Neuron (in vitro differentiated cells): ENCODE measurements around the gene USP47.

ENCODE experiments used
- H2AFZ ChIP-seq: one replicate; pipeline ENCODE4 v1.6.1; 2013; ENCODE audit warnings: low read depth, mild to moderate bottlenecking, inconsistent platforms, low read length, moderate library complexity
- H3K27me3 ChIP-seq: one replicate; pipeline ENCODE4 v1.6.1; 2013; ENCODE audit warnings: low read length; ENCODE audit not compliant: insufficient read depth
- H3K36me3 ChIP-seq: one replicate; pipeline ENCODE4 v1.6.1; 2013; ENCODE audit warnings: low read length; ENCODE audit not compliant: insufficient read depth
- H3K4me1 ChIP-seq: one replicate; pipeline ENCODE4 v1.6.1; 2013; ENCODE audit warnings: low read length; ENCODE audit not compliant: insufficient read depth
- H3K4me3 ChIP-seq: 2 replicates; pipeline ENCODE4 v1.5.1; 2013; ENCODE audit warnings: mild to moderate bottlenecking, low read length, moderate library complexity
- H3K9me3 ChIP-seq: one replicate; pipeline ENCODE4 v1.6.1; 2013; ENCODE audit warnings: low read length

USP47 gene

DNA sequence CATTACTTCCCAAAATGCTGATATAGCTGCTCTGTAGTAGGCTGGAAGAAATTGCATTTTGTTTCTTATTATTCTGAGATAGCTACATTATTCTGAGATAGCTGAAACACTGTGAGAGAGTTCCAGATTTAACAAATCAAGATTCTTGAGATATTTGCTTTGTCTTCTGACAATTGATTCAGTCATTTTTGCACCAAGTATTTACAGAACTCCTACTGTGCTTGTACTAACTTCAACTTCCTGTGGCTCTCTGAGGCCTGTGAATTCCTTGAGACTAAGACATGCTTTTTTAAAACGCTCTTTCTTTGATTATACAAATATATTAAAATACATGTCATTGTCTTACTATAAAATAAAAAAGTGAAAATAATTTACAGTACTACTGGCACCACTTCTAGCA lies 52.7 kb downstream of the USP47 start:
- no peaks in the 10 kb centered on the region for H3K9me3 ChIP-seq
- H3K4me1 ChIP-seq = no peaks in the 10 kb centered on the region
- peaks cover 52% of the 10 kb centered on the region for H3K36me3 ChIP-seq
- H2AFZ ChIP-seq = no peak overlapping the region
- no peaks in the 10 kb centered on the region for H3K27me3 ChIP-seq
- H3K4me3 ChIP-seq = no peak overlapping the region

DNA sequence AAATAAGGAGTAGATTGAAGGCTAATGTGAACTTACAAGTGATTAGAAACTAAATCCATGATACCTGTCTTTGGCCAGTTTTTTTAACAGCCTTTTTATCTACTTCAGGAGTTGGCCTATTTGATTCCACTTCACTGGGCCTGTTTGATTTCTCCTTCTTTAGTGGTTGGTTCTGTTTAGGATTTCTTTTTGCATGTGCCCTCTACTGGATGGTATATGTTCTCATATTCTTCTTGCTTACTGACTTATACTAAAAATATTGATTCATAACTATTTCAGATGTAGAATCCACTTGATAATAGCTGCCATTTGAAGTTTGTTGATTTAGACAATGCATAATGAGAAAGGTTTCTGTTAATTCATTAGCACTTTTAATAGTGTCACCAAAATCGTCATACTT lies 53.9 kb downstream of the USP47 start:
- H3K4me3 ChIP-seq = no peak overlapping the region
- H3K36me3 ChIP-seq = peaks cover 42% of the 10 kb centered on the region
- H3K27me3 ChIP-seq = no peaks in the 10 kb centered on the region
- H3K4me1 ChIP-seq = no peaks in the 10 kb centered on the region
- H2AFZ ChIP-seq = no peak overlapping the region
- no peaks in the 10 kb centered on the region for H3K9me3 ChIP-seq

DNA sequence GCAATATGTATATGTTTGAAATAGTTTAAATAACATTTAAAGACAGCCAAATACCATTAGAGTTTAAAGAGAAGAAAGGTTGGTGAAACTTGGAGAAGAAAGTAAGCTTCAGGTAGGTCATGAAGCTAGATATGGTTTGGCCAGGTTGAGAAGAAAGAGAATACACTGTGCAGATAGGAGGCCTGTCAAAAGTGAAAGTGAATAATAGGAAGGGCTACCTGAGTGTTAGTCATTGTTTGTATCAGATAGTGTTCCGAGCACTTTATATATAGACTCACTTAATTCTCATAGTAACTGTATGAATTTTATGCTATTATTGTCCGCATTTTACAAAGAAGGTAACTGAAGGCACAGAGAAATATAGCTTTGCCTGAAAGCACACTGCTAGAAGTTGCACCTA lies 56.9 kb downstream of the USP47 start:
- Histone ChIP-seq H3K9me3 (no peaks in the 10 kb centered on the region), H3K4me3 (no peak overlapping the region), H2AFZ (no peak overlapping the region), H3K36me3 (peaks cover 30% of the 10 kb centered on the region), H3K4me1 (no peaks in the 10 kb centered on the region), H3K27me3 (no peaks in the 10 kb centered on the region)

DNA sequence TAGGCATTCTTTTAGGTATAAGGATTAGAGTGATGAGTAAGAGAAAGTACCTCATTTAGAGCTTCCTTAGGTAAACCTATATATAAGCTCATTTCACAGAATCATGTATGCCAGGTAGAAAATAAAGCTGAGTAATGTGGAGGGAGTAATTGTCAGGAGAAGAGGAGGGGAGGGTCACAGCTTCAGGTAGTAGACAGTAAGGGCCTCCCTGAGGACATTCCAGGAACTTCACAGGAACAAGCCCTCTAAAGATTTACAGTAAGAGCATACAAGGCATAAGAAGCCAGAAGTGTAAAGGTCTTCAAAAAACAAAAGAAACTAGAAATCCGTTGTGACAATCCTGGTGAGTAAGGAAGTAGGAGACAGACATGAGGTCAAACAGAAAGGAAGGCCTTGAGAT lies 57.6 kb downstream of the USP47 start:
- H2AFZ ChIP-seq = no peak overlapping the region
- no peaks in the 10 kb centered on the region for H3K9me3 ChIP-seq
- H3K4me1 ChIP-seq = no peaks in the 10 kb centered on the region
- no peak overlapping the region for H3K4me3 ChIP-seq
- H3K36me3 ChIP-seq = peaks cover 34% of the 10 kb centered on the region
- no peaks in the 10 kb centered on the region for H3K27me3 ChIP-seq

DNA sequence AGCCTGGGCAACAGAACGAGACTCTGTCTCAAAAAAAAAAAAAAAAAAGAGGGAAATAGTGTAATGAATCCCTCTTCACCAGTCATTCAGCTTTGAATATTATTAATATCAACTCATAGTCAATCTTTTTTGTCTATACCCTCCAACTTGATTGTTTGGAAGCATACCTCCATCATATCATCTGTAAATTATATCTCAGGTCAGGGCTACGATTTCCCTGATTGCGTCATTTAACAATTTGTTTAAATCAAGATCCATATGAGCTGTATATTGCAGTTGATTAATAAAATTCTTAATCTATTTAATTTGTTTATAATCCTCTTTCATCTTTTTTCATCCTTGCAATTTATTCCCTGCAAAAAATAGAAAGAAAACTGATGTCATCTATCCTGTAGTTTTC lies 60.2 kb downstream of the USP47 start:
- H3K36me3 ChIP-seq = peaks cover 38% of the 10 kb centered on the region
- H3K27me3 ChIP-seq = no peaks in the 10 kb centered on the region
- H3K9me3 ChIP-seq = no peaks in the 10 kb centered on the region

DNA sequence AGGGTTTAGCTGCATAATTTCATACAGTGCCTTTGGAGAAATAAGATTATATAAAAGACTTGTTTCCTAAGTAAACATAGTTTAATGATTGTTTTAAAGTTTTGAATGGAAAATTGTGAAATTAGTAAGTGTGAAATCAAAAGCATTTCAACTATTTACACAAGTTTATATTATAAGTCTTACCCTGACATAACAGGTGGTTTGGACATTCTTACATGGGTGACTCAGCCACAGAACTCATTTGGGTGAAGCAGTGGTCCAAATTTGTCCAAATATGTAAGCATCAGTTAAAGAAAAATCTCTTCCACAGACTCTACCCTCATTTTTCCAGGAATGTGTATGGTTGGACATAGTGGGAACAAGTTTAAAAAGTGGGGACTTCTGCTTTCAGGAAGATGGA lies 68.0 kb downstream of the USP47 start:
- H3K9me3 ChIP-seq = no peaks in the 10 kb centered on the region
- H3K4me3 ChIP-seq = no peak overlapping the region
- H2AFZ ChIP-seq = no peak overlapping the region
- H3K36me3 ChIP-seq = peaks cover 59% of the 10 kb centered on the region
- no peaks in the 10 kb centered on the region for H3K4me1 ChIP-seq
- no peaks in the 10 kb centered on the region for H3K27me3 ChIP-seq

More for the DNA sequence above, 60.2 kb downstream of the USP47 start:
- Histone ChIP-seq H2AFZ (no peak overlapping the region), H3K4me1 (no peaks in the 10 kb centered on the region), H3K4me3 (no peak overlapping the region)

DNA sequence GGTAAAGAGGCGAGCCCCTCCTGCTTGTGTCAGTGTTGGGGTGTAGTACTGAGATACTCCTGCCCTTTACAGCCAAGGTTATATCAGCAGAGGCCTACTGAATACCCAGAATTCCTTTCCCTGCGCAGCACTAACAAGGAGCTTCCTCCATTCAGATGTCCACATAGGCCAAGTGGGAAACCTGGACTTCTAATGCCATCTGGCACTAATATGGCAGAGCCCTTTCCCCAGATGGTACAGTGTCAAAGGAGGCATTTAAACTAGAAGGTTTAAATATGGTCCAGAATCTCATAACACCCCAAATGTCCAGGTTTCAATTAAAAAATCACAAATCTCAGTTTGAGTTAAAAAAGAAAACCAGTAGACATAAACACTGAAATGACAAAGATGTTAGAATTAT lies 68.8 kb downstream of the USP47 start:
- peaks cover 61% of the 10 kb centered on the region for H3K36me3 ChIP-seq
- no peak overlapping the region for H2AFZ ChIP-seq
- no peak overlapping the region for H3K4me3 ChIP-seq
- H3K27me3 ChIP-seq = no peaks in the 10 kb centered on the region
- H3K4me1 ChIP-seq = no peaks in the 10 kb centered on the region
- no peaks in the 10 kb centered on the region for H3K9me3 ChIP-seq

DNA sequence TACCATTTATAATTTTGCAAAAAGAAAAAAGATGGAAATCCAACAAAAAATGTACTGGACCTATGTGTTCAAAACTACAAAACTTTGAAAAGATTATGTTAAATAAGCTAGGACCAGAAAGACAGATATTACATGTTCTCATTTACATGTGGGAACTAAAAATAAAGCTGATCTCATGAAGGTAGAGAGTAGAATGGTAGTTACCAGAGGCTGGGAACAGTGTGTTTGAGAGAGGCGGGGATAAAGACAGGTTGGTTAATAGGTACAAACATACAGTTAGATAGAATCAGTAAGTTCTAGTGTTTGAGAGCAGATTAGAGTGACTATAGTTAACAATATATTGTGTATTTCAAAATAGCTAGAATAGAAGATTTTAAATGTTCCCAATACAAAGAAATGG lies 71.6 kb downstream of the USP47 start:
- H3K36me3 ChIP-seq = peaks cover 44% of the 10 kb centered on the region
- no peaks in the 10 kb centered on the region for H3K4me1 ChIP-seq
- no peaks in the 10 kb centered on the region for H3K27me3 ChIP-seq
- no peaks in the 10 kb centered on the region for H3K9me3 ChIP-seq
- no peak overlapping the region for H3K4me3 ChIP-seq
- no peak overlapping the region for H2AFZ ChIP-seq

DNA sequence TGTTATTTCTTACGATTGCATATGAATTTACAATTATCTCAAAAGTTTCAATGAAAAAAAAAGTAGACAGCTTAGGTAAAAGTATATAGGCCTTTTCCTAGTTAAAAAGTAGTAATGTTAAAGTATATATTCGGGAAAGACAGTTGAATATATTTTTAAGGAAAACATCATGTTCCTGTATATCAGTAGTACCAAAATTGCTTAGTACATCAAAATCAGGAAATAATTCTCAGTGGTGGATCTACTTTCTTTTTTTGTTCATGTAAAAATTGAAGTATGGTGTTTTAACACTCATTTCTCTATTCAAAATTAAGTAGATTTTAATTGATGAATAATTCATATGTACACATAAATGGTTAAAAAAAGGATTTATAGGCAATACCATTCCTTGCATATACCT lies 73.9 kb downstream of the USP47 start:
- H3K9me3 ChIP-seq = no peaks in the 10 kb centered on the region
- H3K27me3 ChIP-seq = no peaks in the 10 kb centered on the region
- H3K4me3 ChIP-seq = no peak overlapping the region
- no peaks in the 10 kb centered on the region for H3K4me1 ChIP-seq
- no peak overlapping the region for H2AFZ ChIP-seq
- H3K36me3 ChIP-seq = peaks cover 30% of the 10 kb centered on the region

DNA sequence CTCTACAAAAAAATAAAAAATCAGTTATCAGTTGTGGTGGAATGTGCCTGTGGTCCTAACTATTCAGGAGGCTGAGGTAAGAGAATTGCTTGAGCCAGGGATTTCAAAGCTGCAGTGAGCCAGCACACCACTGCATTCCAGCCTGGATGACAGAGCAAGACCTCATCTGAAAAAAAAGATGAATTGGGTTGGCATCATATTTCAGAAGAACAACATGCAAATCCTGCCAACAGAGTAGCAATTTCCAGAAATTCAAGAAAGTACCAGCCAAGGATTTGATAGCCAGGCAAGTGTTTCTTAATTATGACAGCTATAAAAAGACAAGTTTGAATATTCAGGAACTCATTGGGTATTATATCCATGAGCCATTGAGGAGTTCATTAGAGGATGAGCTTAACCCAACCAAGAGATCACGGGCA lies 75.2 kb downstream of the USP47 start:
- Histone ChIP-seq H2AFZ (no peak overlapping the region), H3K4me1 (no peaks in the 10 kb centered on the region), H3K36me3 (peaks cover 31% of the 10 kb centered on the region), H3K27me3 (no peaks in the 10 kb centered on the region), H3K9me3 (no peaks in the 10 kb centered on the region), H3K4me3 (no peak overlapping the region)

DNA sequence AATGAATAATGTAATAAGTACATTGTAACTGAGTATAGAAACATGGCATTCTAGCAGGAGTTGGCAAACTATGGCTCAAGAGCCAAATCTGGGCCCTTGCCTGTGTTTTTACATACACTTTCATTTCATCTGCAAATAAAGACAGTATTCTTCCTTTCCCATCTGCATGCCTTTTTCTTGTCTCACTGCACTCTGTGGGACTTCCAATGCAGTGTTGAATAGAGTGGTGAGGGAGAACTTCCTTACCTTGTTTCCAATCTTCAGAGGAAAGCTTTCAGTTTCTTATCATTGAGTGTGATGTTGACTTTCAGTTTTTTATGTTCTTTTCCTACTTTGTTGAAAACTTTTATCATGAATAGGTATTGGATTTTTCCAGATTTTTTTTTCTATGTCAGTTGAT lies 82.1 kb downstream of the USP47 start:
- Histone ChIP-seq H3K36me3 (peaks cover 54% of the 10 kb centered on the region), H3K9me3 (peaks cover 2% of the 10 kb centered on the region), H3K4me3 (no peak overlapping the region), H3K4me1 (no peaks in the 10 kb centered on the region), H3K27me3 (no peaks in the 10 kb centered on the region), H2AFZ (no peak overlapping the region)

DNA sequence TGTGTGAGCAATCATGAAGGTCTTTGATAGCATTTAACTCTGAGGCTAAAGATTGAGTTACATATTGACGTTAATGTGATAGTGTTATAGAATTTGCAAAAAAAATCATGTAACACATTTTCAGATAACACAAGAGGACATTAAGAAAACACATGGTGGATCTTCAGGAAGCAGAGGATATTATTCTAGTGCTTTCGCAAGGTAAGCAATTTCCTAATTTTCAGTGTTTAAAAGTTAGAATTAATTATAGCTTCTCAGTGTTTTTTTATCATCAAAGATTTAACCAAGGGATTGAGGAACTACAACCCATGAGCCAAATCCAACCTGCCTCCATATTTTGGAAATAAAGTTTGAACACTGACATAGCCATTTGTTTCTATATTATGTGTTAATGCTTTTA lies 88.1 kb downstream of the USP47 start:
- no peak overlapping the region for H2AFZ ChIP-seq
- H3K36me3 ChIP-seq = peaks cover 55% of the 10 kb centered on the region
- H3K4me3 ChIP-seq = no peak overlapping the region
- H3K9me3 ChIP-seq = peaks cover 2% of the 10 kb centered on the region
- no peaks in the 10 kb centered on the region for H3K27me3 ChIP-seq
- H3K4me1 ChIP-seq = peaks cover 5% of the 10 kb centered on the region

DNA sequence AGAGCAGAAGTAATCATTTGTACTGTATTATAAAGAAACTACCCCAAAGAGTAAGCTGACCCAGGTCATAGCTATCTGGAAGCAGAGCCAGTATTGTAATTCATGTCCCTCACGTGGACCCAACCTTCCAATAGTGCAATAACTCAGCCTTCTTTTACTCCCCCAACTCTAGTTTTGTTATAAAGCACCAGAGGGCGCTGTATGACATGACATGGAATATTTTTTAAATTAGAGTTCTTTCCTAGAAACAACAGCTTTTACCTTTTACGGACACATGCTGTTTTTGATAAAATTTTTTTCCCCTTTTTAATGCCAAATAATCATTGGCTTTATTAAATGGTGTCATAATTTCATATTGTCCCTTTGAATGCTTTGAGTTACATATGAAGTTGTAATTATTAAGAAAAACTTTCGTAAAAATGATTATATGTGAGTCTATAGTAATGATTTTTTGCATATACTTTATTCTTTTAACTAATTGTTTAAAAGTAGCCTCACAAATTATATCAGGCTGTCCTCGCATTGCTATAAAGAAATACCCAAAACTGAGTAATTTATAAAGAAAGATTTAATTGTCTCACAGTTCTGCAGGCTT lies 89.8 kb downstream of the USP47 start:
- no peaks in the 10 kb centered on the region for H3K27me3 ChIP-seq
- H3K9me3 ChIP-seq = no peaks in the 10 kb centered on the region
- no peak overlapping the region for H3K4me3 ChIP-seq
- H3K4me1 ChIP-seq = peaks cover 5% of the 10 kb centered on the region
- no peak overlapping the region for H2AFZ ChIP-seq
- H3K36me3 ChIP-seq = peaks cover 61% of the 10 kb centered on the region

DNA sequence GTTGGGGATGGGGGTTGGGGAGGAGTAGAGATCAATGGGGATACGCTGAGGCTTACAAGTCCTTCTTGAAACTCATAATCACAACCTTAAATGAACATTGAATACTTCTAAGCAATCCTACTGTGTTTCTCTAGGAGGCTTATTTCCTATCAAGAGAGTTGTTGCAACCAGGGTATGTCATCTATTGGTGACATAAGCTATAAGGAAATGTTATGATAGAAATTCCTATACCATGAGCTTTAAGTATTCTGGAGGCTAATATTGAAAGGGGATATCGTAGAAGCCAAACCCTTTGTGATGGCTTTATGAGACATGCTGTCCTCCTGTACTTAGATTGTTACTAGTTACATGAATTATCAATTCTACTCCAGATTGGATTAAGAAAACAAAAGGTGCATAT lies 93.8 kb downstream of the USP47 start:
- H3K4me1 ChIP-seq = no peaks in the 10 kb centered on the region
- no peaks in the 10 kb centered on the region for H3K27me3 ChIP-seq
- no peak overlapping the region for H2AFZ ChIP-seq
- H3K36me3 ChIP-seq = peaks cover 68% of the 10 kb centered on the region
- no peak overlapping the region for H3K4me3 ChIP-seq
- H3K9me3 ChIP-seq = no peaks in the 10 kb centered on the region
